Right lobe of liver (tissue), 6 donors: Measurements from ENCODE around the gene KIF11. TPM values are rescaled to one million over a fixed set of nuclear protein-coding genes. Genes with fewer than 3 reads are reported as not detected.
A peak's percentile ranks its signal among the peaks of the same experiment; 100 is the strongest.

Experiments
- ATAC-seq, 4 donors: fragments of 200-7000 bp; cut with Tn5 transposase; one replicate each; pipeline ENCODE4 v1.9.1; 2020; ENCODE audit warnings: mild to moderate bottlenecking in 4 of 4, moderate library complexity in 4 of 4
- DNase-seq, 3 donors: peaks; one replicate each; pipeline ENCODE4 v3.0.0-alpha.2; 2020
- H3K27ac ChIP-seq, 3 donors: fragments of 200-600 bp; one replicate each; pipeline ENCODE4 v1.8.0; 2022
- H3K27me3 ChIP-seq, 2 donors: fragments of 200-600 bp; one replicate each; pipeline ENCODE4 v1.8.0; 2022
- H3K36me3 ChIP-seq, 4 donors: fragments of 200-600 bp; sonication (generic) in 1 of 4; one replicate each; pipeline versions ENCODE4 v1.5.1 to v1.8.0; 2017 to 2022; ENCODE audit warnings: control low read depth in 1 of 4
- H3K4me1 ChIP-seq, 4 donors: fragments of 200-600 bp; sonication (generic) in 1 of 4; one replicate each; pipeline versions ENCODE4 v1.5.1 to v1.8.0; 2017 to 2022; ENCODE audit warnings: control low read depth in 1 of 4
- H3K4me3 ChIP-seq, 3 donors: fragments of 200-600 bp; one replicate each; pipeline ENCODE4 v1.8.0; 2022
- H3K9me3 ChIP-seq, 4 donors: fragments of 200-600 bp; sonication (generic) in 1 of 4; one replicate each; pipeline versions ENCODE4 v1.5.1 to v1.8.0; 2017 to 2022; ENCODE audit warnings: control low read depth in 1 of 4
- CTCF ChIP-seq, 4 donors: fragments of 200-600 bp in 3 of 4; fragments of 450-650 bp in 1 of 4; IDR thresholded peaks; one replicate each; pipeline versions ENCODE4 v1.5.1 to v1.8.0; 2016 to 2022; ENCODE audit warnings: antibody characterized with exemption in 4 of 4, mild to moderate bottlenecking in 2 of 4
- POLR2A ChIP-seq: fragments of 450-650 bp; IDR thresholded peaks from one replicate; pipeline ENCODE4 v1.6.1; 2017; ENCODE audit warnings: antibody characterized with exemption, mild to moderate bottlenecking
- WGBS: methylation state at CpG from one replicate; pipeline ENCODE4 v1.1.6; 2018; ENCODE audit warnings: low coverage, low lambda C conversion rate; ENCODE audit not compliant: insufficient coverage; ENCODE audit errors: missing lambda C conversion rate; 5-methylcytosine and 5-hydroxymethylcytosine counted together
- intact Hi-C, 2 donors: fragments of 100-400 bp; cut with DNase I; formaldehyde crosslinking; loops; one replicate each; pipeline versions ENCODE4 v1.11.2 to v1.14.1; 2022
- total RNA-seq, 6 experiments: library from RNA; depleted of rRNA in 2 of 6; stranded (reverse); fragments of >200 nt in 2 of 6; fragmentation: NEBNext Ultra II Directional in 3 of 6; extraction: Animal tissue kit (Norgen Biotek cat#: 25700) in 3 of 6; gene quantifications; one replicate each; pipeline versions ENCODE4 v1.1.0 to v1.2.4, GENCODE V29; 2016 to 2023
- donor health status: DM: no; HTN: yes; CAD: no.
- donor health status: DM: no; HTN: no; CAD: no.
- donor health status: DM: no; HTN: no; CAD: no.
- donor health status: DM: no; HTN: yes; CAD: no.
- donor health status: DM: no; HTN: yes; CAD: no.

Gene KIF11
- total RNA-seq, 6 experiments from 2014 or later = 0.35 to 1.4 (median 0.83) TPM

DNA sequence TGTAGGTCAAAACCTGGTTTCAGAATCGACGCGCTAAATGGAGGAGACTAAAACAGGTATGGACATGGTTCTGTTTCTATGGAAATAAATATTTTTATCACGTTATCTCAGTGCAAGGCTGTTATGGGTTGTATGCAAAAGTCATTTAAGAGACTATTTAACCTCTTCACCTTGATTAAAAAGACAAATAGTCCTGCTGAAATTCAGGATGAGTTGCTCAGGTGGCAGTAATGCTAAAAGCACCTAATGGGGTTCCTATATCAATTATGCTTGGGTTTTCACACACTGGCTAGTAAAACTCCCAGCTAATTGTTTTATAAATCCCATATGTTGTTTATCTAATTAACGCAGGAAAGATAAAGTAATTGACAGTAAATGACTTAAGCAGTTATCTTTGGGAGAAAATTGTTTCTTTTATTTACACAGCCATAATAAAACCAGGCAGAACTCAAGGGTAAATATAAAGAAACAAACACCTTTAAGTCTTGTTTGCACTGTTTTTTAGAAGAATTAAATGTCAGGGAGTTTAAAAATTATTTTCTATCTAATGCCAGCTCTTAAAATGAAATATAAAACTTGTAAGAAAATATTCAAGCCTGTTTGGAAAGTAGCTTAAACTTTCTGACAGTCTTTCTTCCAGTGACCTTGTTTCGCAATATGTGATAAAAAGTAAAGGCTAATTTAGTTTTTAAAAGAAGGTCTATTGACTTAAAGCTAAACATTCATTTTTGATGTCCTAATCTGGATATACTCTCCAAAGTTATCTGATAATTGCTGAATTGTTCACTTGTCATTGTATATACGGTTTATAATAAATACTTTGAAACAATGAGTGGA lies 100.0 kb downstream of the KIF11 start:
- Histone ChIP-seq H3K36me3 (peaks cover 0 to 15% (median 2%) of the 10 kb centered on the region in 4 donors), H3K4me3 (peak overlapping the region; percentile 82 to 88 (median 82)), H3K27ac (peak overlapping the region; percentile 91 to 96 (median 94)), H3K27me3 (no peaks in the 10 kb centered on the region), H3K4me1 (peaks cover 0 to 38% (median 7%) of the 10 kb centered on the region in 4 donors), H3K9me3 (no peaks in the 10 kb centered on the region)
- WGBS = 20% methylated on average over 7 of the region's 7 CpGs
- no peak for ATAC-seq
- no peak for DNase-seq
- intact Hi-C loops = no loop called here
- TF ChIP-seq POLR2A (no peak), CTCF (IDR thresholded peaks at IDR 0.05) (no peak)

DNA sequence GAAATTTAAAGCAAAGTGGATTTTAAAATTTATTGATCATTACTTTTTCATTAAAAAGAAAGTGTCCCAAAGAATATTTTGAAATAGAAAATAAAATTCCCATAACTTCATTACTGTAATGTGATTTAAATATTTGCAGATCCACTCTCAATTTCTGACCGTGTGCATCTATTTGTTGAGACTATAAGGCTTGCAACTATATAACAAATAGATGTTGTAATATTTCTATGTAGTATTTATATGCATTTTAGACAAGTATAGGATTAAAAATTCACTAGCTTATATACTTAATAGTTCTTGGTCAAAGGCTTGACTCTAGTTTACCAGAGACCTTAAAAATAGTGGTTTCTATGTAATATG lies 100.6 kb downstream of the KIF11 start:
- Histone ChIP-seq H3K4me3 (peak overlapping the region; percentile 0 to 88 (median 82)), H3K27ac (peak overlapping the region; percentile 91 to 96 (median 94)), H3K27me3 (no peaks in the 10 kb centered on the region), H3K36me3 (peaks cover 0 to 15% (median 2%) of the 10 kb centered on the region in 4 donors), H3K9me3 (no peaks in the 10 kb centered on the region), H3K4me1 (peaks cover 0 to 37% (median 9%) of the 10 kb centered on the region in 4 donors)
- TF ChIP-seq CTCF (IDR thresholded peaks at IDR 0.05) = no peak
- no peak for TF ChIP-seq POLR2A
- ATAC-seq = no peak
- WGBS = 28% methylated on average over 1 of the region's 1 CpG
- intact Hi-C loops = no loop called here
- DNase-seq = no peak

DNA sequence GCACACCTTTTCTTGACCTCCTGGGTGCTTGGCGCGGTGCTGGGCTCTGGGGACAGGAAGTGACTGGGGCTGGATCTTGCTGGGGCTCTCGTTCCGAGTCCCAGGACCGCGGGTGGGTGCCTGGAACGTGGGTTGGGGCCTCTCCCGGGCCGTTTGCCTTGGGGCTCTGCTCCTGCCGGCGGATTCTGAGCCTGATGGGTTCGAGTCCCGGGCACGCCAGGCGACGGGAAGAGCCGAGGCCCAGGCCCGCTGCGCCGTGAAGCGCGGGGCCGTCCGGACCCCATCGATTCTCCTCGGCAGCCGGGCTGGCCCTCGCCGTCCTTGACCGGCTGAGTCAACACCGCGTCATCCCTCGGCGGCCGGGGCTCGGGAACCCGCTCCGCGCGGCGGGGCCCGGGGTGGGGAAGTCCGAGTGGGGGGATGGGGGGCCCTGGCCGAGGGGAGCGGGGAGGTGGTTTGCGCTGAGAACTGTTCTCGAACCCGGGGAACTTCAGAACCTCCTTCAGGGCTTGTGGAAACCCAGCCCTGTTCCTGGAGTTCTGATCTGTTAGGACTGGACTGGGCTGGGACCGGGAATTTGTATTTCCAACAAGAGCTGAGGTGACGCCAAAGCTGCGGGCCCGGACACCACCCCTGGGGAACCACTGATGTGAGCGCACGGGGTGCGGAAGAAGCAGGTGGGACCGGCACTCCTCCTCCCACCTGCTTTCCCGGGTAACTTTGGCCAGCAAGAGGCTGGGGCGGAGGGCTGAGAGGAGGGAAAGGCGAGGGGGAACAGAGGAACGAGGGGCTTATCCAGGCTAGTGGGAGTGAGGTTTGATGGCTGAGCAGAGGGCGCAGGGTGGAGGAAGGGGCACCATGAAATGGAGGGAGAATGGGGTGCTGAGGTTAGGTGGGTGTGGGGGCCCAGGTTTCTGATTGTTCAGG lies 103.0 kb downstream of the KIF11 start:
- 33% methylated on average over 14 of the region's 61 CpGs for WGBS
- H3K27ac ChIP-seq = peak overlapping the region; percentile 73 to 94 (median 91)
- intact Hi-C loops = no loop called here
- DNase-seq (peak; percentile 73 to 84 (median 82)), ATAC-seq (peak; percentile 42 to 52 (median 48))
- no peaks in the 10 kb centered on the region for H3K9me3 ChIP-seq
- peaks cover 0 to 44% (median 10%) of the 10 kb centered on the region in 4 donors for H3K4me1 ChIP-seq
- H3K27me3 ChIP-seq = no peaks in the 10 kb centered on the region
- peak overlapping the region; percentile 22 to 88 (median 28) for H3K4me3 ChIP-seq
- peaks cover 0 to 15% (median 2%) of the 10 kb centered on the region in 4 donors for H3K36me3 ChIP-seq
- TF ChIP-seq POLR2A = peak; percentile 65
- no peak for TF ChIP-seq CTCF (IDR thresholded peaks at IDR 0.05)

- Histone ChIP-seq H3K4me3 (peak overlapping the region in 1 of 3 donors; percentile 88), H3K9me3 (no peaks in the 10 kb centered on the region), H3K27ac (peak overlapping the region; percentile 73 to 94 (median 91)), H3K4me1 (peaks cover 0 to 44% (median 10%) of the 10 kb centered on the region in 4 donors), H3K27me3 (no peaks in the 10 kb centered on the region), H3K36me3 (peaks cover 0 to 15% (median 2%) of the 10 kb centered on the region in 4 donors)
- ATAC-seq = peak; percentile 25 to 52 (median 40)
- WGBS = 35% methylated on average over 6 of the region's 7 CpGs
- intact Hi-C loops = no loop called here
- DNase-seq = peak in 2 of 3 donors; percentile 35 to 65
- no peak for TF ChIP-seq POLR2A
- no peak for TF ChIP-seq CTCF (IDR thresholded peaks at IDR 0.05)
Measured at GRCh38 chr10:92696606-92697383, 103.9 kb downstream of the KIF11 start.
